ENCODE data around the gene KCNAB1. TPM values are rescaled to one million over a fixed set of nuclear protein-coding genes. Genes with fewer than 3 reads are reported as not detected.

KCNAB1 gene
- total RNA-seq, 4 donors from 2014 or later = 0.20 to 3.0 (median 1.6) TPM

GRCh38 chr3:156350781-156351180 is 230.4 kb downstream of the KCNAB1 start:
- H3K27ac ChIP-seq = no peak overlapping the region
- no peak overlapping the region for H3K4me3 ChIP-seq
- DNase-seq = no peak
- no peaks in the 10 kb centered on the region for H3K4me1 ChIP-seq
- H3K36me3 ChIP-seq = no peaks in the 10 kb centered on the region
- TF ChIP-seq EP300 (IDR thresholded peaks at IDR 0.05; ENCODE audit: low read depth) = no peak
- intact Hi-C loops (cut with DNase I; ENCODE audit: low total_unique reads) (no loop called here), in situ Hi-C loops (cut with MboI; ENCODE audit: low pct_ligation_motif_present in 1 of 4, low pct_unique_long_range_greater_than_20kb in 1 of 4, low sequenced_read_pairs in 3 of 4) (no loop called here)
- no peaks in the 10 kb centered on the region for H3K27me3 ChIP-seq
- 52 to 73% methylated on average over 3 to 4 of the region's 4 CpGs for WGBS, 2 donors (ENCODE audit: low coverage in 1 of 2)
- no peaks in the 10 kb centered on the region for H3K9me3 ChIP-seq

- DNase-seq = no peak
- H3K4me3 ChIP-seq = no peak overlapping the region
- TF ChIP-seq CTCF (IDR thresholded peaks at IDR 0.05) = no peak
- no peak for TF ChIP-seq POLR2AphosphoS5 (IDR thresholded peaks at IDR 0.05)
- TF ChIP-seq POLR2A (IDR thresholded peaks at IDR 0.05) = no peak
- TF ChIP-seq EP300 (IDR thresholded peaks at IDR 0.05; ENCODE audit: low read depth) = no peak
- no peak overlapping the region for H3K27ac ChIP-seq
- intact Hi-C loops (cut with DNase I; ENCODE audit: low total_unique reads) (no loop called here), in situ Hi-C loops (cut with MboI; ENCODE audit: low pct_ligation_motif_present in 1 of 4, low pct_unique_long_range_greater_than_20kb in 1 of 4, low sequenced_read_pairs in 3 of 4) (no loop called here)
- H3K9me3 ChIP-seq = no peaks in the 10 kb centered on the region
- H3K27me3 ChIP-seq = no peaks in the 10 kb centered on the region
- H3K36me3 ChIP-seq = no peaks in the 10 kb centered on the region
- H3K4me1 ChIP-seq = no peaks in the 10 kb centered on the region
- WGBS, 2 donors (ENCODE audit: low coverage in 1 of 2) = 86% methylated on average over 6 of the region's 6 CpGs; no CpG with 5 or more reads in 1 of the 2 donors
Observed at GRCh38 chr3:156351783-156352182, 231.4 kb downstream of the KCNAB1 start.

- WGBS, 2 donors (ENCODE audit: low coverage in 1 of 2) = 83% methylated on average over 2 of the region's 2 CpGs; no CpG with 5 or more reads in 1 of the 2 donors
- intact Hi-C loops (cut with DNase I; ENCODE audit: low total_unique reads) = no loop called here
- no peak for TF ChIP-seq POLR2A (IDR thresholded peaks at IDR 0.05)
- TF ChIP-seq EP300 (IDR thresholded peaks at IDR 0.05; ENCODE audit: low read depth) = no peak
- no peak for TF ChIP-seq POLR2AphosphoS5 (IDR thresholded peaks at IDR 0.05)
- no peak for TF ChIP-seq CTCF (IDR thresholded peaks at IDR 0.05)
- Histone ChIP-seq H3K27ac (no peak overlapping the region), H3K4me1 (no peaks in the 10 kb centered on the region), H3K4me3 (no peak overlapping the region), H3K27me3 (no peaks in the 10 kb centered on the region), H3K9me3 (no peaks in the 10 kb centered on the region), H3K36me3 (no peaks in the 10 kb centered on the region)
- in situ Hi-C loops (cut with MboI; ENCODE audit: low pct_ligation_motif_present in 1 of 4, low pct_unique_long_range_greater_than_20kb in 1 of 4, low sequenced_read_pairs in 3 of 4) = no loop called here
- no peak for DNase-seq
Observed at GRCh38 chr3:156352728-156353127, 232.3 kb downstream of the KCNAB1 start.

GRCh38 chr3:156353563-156353962 is 233.2 kb downstream of the KCNAB1 start:
- Histone ChIP-seq H3K27ac (no peak overlapping the region), H3K36me3 (no peaks in the 10 kb centered on the region), H3K27me3 (no peaks in the 10 kb centered on the region), H3K4me1 (no peaks in the 10 kb centered on the region), H3K4me3 (no peak overlapping the region), H3K9me3 (no peaks in the 10 kb centered on the region)
- in situ Hi-C loops (cut with MboI; ENCODE audit: low pct_ligation_motif_present in 1 of 4, low pct_unique_long_range_greater_than_20kb in 1 of 4, low sequenced_read_pairs in 3 of 4) (no loop called here), intact Hi-C loops (cut with DNase I; ENCODE audit: low total_unique reads) (no loop called here)
- DNase-seq = no peak
- no peak for TF ChIP-seq CTCF (IDR thresholded peaks at IDR 0.05)
- TF ChIP-seq EP300 (IDR thresholded peaks at IDR 0.05; ENCODE audit: low read depth) = no peak
- TF ChIP-seq POLR2A (IDR thresholded peaks at IDR 0.05) = no peak
- no peak for TF ChIP-seq POLR2AphosphoS5 (IDR thresholded peaks at IDR 0.05)
- 87% methylated on average over 5 of the region's 5 CpGs; no CpG with 5 or more reads in 1 of the 2 donors for WGBS, 2 donors (ENCODE audit: low coverage in 1 of 2)

Data from transverse colon (tissue), 4 donors.